Vagina (tissue), 2 donors: ENCODE results near the gene COL6A3. TPM values are rescaled to one million over a fixed set of nuclear protein-coding genes. Genes with fewer than 3 reads are reported as not detected.

Experiments used
- DNase-seq, 2 donors: peaks; one replicate each; pipeline ENCODE4 v3.0.0-alpha.2; 2017; ENCODE audit errors: extremely low spot score in 2 of 2
- H3K27ac ChIP-seq: fragments of 200-600 bp; sonication (generic); one replicate; pipeline ENCODE4 v1.5.1; 2019
- H3K27me3 ChIP-seq: fragments of 200-600 bp; sonication (generic); one replicate; pipeline ENCODE4 v1.5.1; 2019
- H3K36me3 ChIP-seq, 2 donors: fragments of 200-600 bp; sonication (generic); one replicate each; pipeline ENCODE4 v1.5.1; 2017 to 2019
- H3K4me1 ChIP-seq: fragments of 200-600 bp; sonication (generic); one replicate; pipeline ENCODE4 v1.5.1; 2019
- H3K4me3 ChIP-seq, 2 donors: fragments of 200-600 bp; sonication (generic); 1 replicate in 1 of 2; 2 replicates in 1 of 2; pipeline ENCODE4 v1.5.1; 2016 to 2019
- H3K9me3 ChIP-seq: fragments of 200-600 bp; sonication (generic); one replicate; pipeline ENCODE4 v1.5.1; 2019
- POLR2A ChIP-seq, 2 donors: fragments of 450-650 bp; IDR thresholded peaks; one replicate each; pipeline ENCODE4 v1.6.1; 2017; ENCODE audit warnings: antibody characterized with exemption in 2 of 2, mild to moderate bottlenecking in 2 of 2, moderate library complexity in 2 of 2
- POLR2AphosphoS5 ChIP-seq, 2 donors: sonication (generic); formaldehyde crosslinking; IDR thresholded peaks; one replicate each; pipeline ENCODE4 v1.9.0; 2017; ENCODE audit warnings: antibody characterized with exemption in 2 of 2, mild to moderate bottlenecking in 2 of 2, low read depth in 1 of 2; ENCODE audit not compliant: insufficient read depth in 1 of 2
- intact Hi-C: fragments of 100-400 bp; cut with DNase I; formaldehyde crosslinking; loops from one replicate; pipeline ENCODE4 v1.15.1; 2023
- total RNA-seq: library from RNA; depleted of rRNA; stranded (reverse); fragments of >200 nt; gene quantifications from one replicate; pipeline ENCODE4 v1.2.3, GENCODE V29; 2016
- TF ChIP-seq, protein P1 (sequence below), 3 experiments: fragments of 450-650 bp in 2 of 3; fragments of 200-600 bp in 1 of 3; sonication (generic) in 1 of 3; IDR thresholded peaks; one replicate each; pipeline ENCODE4 v1.5.1; 2017 to 2019; ENCODE audit warnings: antibody characterized with exemption in 3 of 3, mild to moderate bottlenecking in 2 of 3, moderate library complexity in 2 of 3

The COL6A3 gene
- total RNA-seq, 1 donor from 2014 or later: 315 TPM

GRCh38 chr2:237447496-237447895 lies 33.5 kb upstream of the COL6A3 start:
- intact Hi-C loops: no loop called here
- no peak for DNase-seq
- Histone ChIP-seq H3K4me3 (no peak overlapping the region), H3K4me1 (peaks cover 36% of the 10 kb centered on the region), H3K27me3 (no peaks in the 10 kb centered on the region), H3K9me3 (no peaks in the 10 kb centered on the region), H3K36me3 (no peaks in the 10 kb centered on the region), H3K27ac (peak overlapping the region; percentile 92)
- TF ChIP-seq POLR2A (IDR thresholded peaks at IDR 0.05): no peak
- TF ChIP-seq, protein P1, sequence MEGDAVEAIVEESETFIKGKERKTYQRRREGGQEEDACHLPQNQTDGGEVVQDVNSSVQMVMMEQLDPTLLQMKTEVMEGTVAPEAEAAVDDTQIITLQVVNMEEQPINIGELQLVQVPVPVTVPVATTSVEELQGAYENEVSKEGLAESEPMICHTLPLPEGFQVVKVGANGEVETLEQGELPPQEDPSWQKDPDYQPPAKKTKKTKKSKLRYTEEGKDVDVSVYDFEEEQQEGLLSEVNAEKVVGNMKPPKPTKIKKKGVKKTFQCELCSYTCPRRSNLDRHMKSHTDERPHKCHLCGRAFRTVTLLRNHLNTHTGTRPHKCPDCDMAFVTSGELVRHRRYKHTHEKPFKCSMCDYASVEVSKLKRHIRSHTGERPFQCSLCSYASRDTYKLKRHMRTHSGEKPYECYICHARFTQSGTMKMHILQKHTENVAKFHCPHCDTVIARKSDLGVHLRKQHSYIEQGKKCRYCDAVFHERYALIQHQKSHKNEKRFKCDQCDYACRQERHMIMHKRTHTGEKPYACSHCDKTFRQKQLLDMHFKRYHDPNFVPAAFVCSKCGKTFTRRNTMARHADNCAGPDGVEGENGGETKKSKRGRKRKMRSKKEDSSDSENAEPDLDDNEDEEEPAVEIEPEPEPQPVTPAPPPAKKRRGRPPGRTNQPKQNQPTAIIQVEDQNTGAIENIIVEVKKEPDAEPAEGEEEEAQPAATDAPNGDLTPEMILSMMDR (IDR thresholded peaks at IDR 0.05): no peak
- no peak for TF ChIP-seq POLR2AphosphoS5 (IDR thresholded peaks at IDR 0.05; ENCODE audit: insufficient read depth in 1 of 2, low read depth in 1 of 2)

DNA sequence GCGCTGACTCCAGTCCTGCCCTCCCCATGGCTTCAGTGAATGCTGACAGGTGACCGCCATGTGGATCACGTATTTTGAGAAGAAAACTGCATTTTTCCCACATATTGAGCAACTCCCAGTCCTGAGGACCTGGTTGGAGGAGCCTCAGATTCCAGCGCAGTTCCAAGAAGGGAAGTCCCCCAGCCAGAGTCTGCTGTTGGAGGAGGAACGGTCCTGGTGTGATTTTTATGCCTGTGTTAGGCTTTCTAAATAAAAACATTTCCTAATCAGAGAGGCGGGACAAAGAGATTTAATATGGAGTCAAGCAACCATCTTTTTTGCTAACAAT lies 32.3 kb upstream of the COL6A3 start:
- no peak for TF ChIP-seq POLR2A (IDR thresholded peaks at IDR 0.05)
- TF ChIP-seq POLR2AphosphoS5 (IDR thresholded peaks at IDR 0.05; ENCODE audit: insufficient read depth in 1 of 2, low read depth in 1 of 2): peak in 1 of 2 donors; percentile 19
- intact Hi-C loops: no loop called here

DNA sequence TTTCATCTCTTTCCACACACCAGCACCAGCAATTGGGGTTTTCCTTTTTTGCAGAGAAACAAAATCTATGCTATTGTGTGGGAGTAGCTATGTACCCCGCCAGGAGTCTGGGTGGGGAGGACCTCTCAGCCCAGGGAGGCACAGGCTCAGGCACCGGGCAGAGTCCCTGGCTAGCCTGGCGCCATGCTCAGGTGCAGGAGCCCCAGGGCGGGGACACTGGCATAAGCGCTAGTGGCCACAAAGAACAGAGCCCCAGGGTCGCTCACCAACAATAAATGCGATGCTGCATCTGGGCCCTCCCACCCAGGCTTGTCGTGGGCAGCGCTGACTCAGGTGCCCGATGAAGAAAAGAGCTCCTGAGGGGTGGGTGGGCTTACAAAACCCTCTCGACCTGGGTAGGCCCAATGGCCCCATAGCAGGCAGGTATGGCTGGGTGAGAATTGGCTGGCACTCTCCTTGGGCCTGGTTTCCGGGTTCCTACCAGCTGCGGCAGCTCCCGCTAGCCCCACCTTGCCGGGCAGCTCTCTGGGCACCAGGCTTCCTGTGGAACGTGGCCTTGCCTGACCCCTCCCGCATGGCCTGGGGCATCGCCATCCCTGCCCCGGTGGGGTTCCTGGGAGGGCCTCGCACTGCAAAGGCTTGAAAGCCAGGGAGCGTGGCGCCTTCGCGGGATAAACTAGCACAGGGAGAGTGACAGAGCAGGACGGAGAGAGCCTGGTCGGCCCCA lies 31.8 kb upstream of the COL6A3 start:
- DNase-seq: no peak
- H3K27ac ChIP-seq: peak overlapping the region; percentile 92
- H3K36me3 ChIP-seq: no peaks in the 10 kb centered on the region
- H3K4me1 ChIP-seq: peaks cover 40% of the 10 kb centered on the region
- no peak overlapping the region for H3K4me3 ChIP-seq
- H3K9me3 ChIP-seq: no peaks in the 10 kb centered on the region
- intact Hi-C loops: loop anchor here (1.0 kb wide), 1 partner anchor 19 kb away; no protein-coding TSS in a partner anchor
- TF ChIP-seq POLR2AphosphoS5 (IDR thresholded peaks at IDR 0.05; ENCODE audit: insufficient read depth in 1 of 2, low read depth in 1 of 2): peak in 1 of 2 donors; percentile 72
- TF ChIP-seq, protein P1 (IDR thresholded peaks at IDR 0.05): no peak
- H3K27me3 ChIP-seq: no peaks in the 10 kb centered on the region

More for the DNA sequence above, 32.3 kb upstream of the COL6A3 start:
- Histone ChIP-seq H3K4me1 (peaks cover 38% of the 10 kb centered on the region), H3K36me3 (no peaks in the 10 kb centered on the region), H3K9me3 (no peaks in the 10 kb centered on the region), H3K27ac (peak overlapping the region; percentile 92), H3K4me3 (no peak overlapping the region), H3K27me3 (no peaks in the 10 kb centered on the region)
- DNase-seq: no peak

GRCh38 chr2:237444071-237444470 lies 30.1 kb upstream of the COL6A3 start:
- Histone ChIP-seq H3K36me3 (no peaks in the 10 kb centered on the region), H3K27ac (no peak overlapping the region)
- TF ChIP-seq POLR2A (IDR thresholded peaks at IDR 0.05): no peak
- no peak for TF ChIP-seq POLR2AphosphoS5 (IDR thresholded peaks at IDR 0.05; ENCODE audit: insufficient read depth in 1 of 2, low read depth in 1 of 2)
- TF ChIP-seq, protein P1 (IDR thresholded peaks at IDR 0.05): no peak

GRCh38 chr2:237441605-237442274 lies 27.8 kb upstream of the COL6A3 start:
- Histone ChIP-seq H3K36me3 (no peaks in the 10 kb centered on the region), H3K27me3 (no peaks in the 10 kb centered on the region), H3K4me1 (peaks cover 22% of the 10 kb centered on the region), H3K27ac (peak overlapping the region; percentile 83), H3K4me3 (no peak overlapping the region), H3K9me3 (no peaks in the 10 kb centered on the region)
- intact Hi-C loops: no loop called here
- TF ChIP-seq, protein P1 (IDR thresholded peaks at IDR 0.05): no peak
- TF ChIP-seq POLR2A (IDR thresholded peaks at IDR 0.05) (no peak), POLR2AphosphoS5 (IDR thresholded peaks at IDR 0.05; ENCODE audit: insufficient read depth in 1 of 2, low read depth in 1 of 2) (peak in 1 of 2 donors; percentile 40)
- DNase-seq: no peak

More at GRCh38 chr2:237444071-237444470, 30.1 kb upstream of the COL6A3 start:
- no peak overlapping the region for H3K4me3 ChIP-seq
- peaks cover 29% of the 10 kb centered on the region for H3K4me1 ChIP-seq
- intact Hi-C loops: no loop called here
- DNase-seq: no peak
- H3K9me3 ChIP-seq: no peaks in the 10 kb centered on the region
- H3K27me3 ChIP-seq: no peaks in the 10 kb centered on the region
